ENCODE measurements around the gene C6orf62. TPM values are rescaled to one million over a fixed set of nuclear protein-coding genes. Genes with fewer than 3 reads are reported as not detected.
A peak's percentile ranks its signal among the peaks of the same experiment; 100 is the strongest.

Gene C6orf62
- polyA plus RNA-seq, 2 of the 4 experiments (the other 2 are of a cell fraction), result 66.3 to 73.4 TPM

- TF ChIP-seq POLR2AphosphoS2 (conservative IDR thresholded peaks at IDR 0.05; ENCODE audit: low read length), result 0 out of 2 replicates have a peak, but pooled peaks have one; percentile 69
- peak; percentile 58; the same call in 1 of the 2 replicates for TF ChIP-seq MAX (IDR thresholded peaks at IDR 0.05)
- no peak for TF ChIP-seq MAZ (IDR thresholded peaks at IDR 0.05; ENCODE audit: borderline replicate concordance, low read depth, low read length)
- TF ChIP-seq USF2 (IDR thresholded peaks at IDR 0.05), result no peak
- TF ChIP-seq BHLHE40 (IDR thresholded peaks at IDR 0.05; ENCODE audit: low read depth, low read length), result no peak
- TF ChIP-seq MYC (IDR thresholded peaks at IDR 0.05; ENCODE audit: borderline replicate concordance, low read length), result no peak
- TF ChIP-seq PBX3 (IDR thresholded peaks at IDR 0.05), result no peak
- peak; percentile 83 to 87; a peak in 4 of 5 replicates for TF ChIP-seq EP300 (IDR thresholded peaks at IDR 0.05)
- TF ChIP-seq RAD21 (conservative IDR thresholded peaks at IDR 0.05 in 1 of 2, IDR thresholded peaks at IDR 0.05 in 1 of 2), result no peak
- no peak for TF ChIP-seq SREBF2 (IDR thresholded peaks at IDR 0.05)
- TF ChIP-seq CBX8 (IDR thresholded peaks at IDR 0.05), result no peak
- TF ChIP-seq HEYL (CRISPR knock-in tag; IDR thresholded peaks at IDR 0.05), result 0 out of 2 replicates have a peak, but pooled peaks have one; percentile 56
- peak; percentile 97 for TF ChIP-seq MAFK (IDR thresholded peaks at IDR 0.05; ENCODE audit: partially characterized antibody)
- no peak for TF ChIP-seq HMGXB4 (CRISPR knock-in tag; IDR thresholded peaks at IDR 0.05; ENCODE audit: borderline replicate concordance)
- TF ChIP-seq FOXS1 (CRISPR knock-in tag; IDR thresholded peaks at IDR 0.05), result no peak
- TF ChIP-seq SMC3 (IDR thresholded peaks at IDR 0.05), result no peak
- 0 out of 2 replicates have a peak, but pooled peaks have one; percentile 5 for TF ChIP-seq RARB (CRISPR knock-in tag; IDR thresholded peaks at IDR 0.05)
- TF ChIP-seq HOXB13 (CRISPR knock-in tag; IDR thresholded peaks at IDR 0.05; ENCODE audit: low read depth), result peak; percentile 79; the same call in 1 of the 2 replicates
- TF ChIP-seq RNF2 (IDR thresholded peaks at IDR 0.05; ENCODE audit: borderline replicate concordance, low read depth), result no peak
- TF ChIP-seq EHMT2 (IDR thresholded peaks at IDR 0.05; ENCODE audit: low read depth), result no peak
- TF ChIP-seq PHF8 (IDR thresholded peaks at IDR 0.05; ENCODE audit: borderline replicate concordance, low read depth), result no peak
- no peak for TF ChIP-seq NPAS2 (CRISPR knock-in tag; IDR thresholded peaks at IDR 0.05; ENCODE audit: borderline replicate concordance)
- TF ChIP-seq RCOR1 (IDR thresholded peaks at IDR 0.05; ENCODE audit: low read depth, low read length), result no peak
- no peak for TF ChIP-seq NR3C1 (IDR thresholded peaks at IDR 0.05)
- TF ChIP-seq GATA3 (IDR thresholded peaks at IDR 0.05; ENCODE audit: borderline replicate concordance), result no peak
- TF ChIP-seq E2F6 (IDR thresholded peaks at IDR 0.05; ENCODE audit: borderline replicate concordance, low read depth), result no peak; the same call in 1 of the 2 replicates
- no peak for TF ChIP-seq FOSL2 (IDR thresholded peaks at IDR 0.05)
- TF ChIP-seq FOSL2 (CRISPR knock-in tag; IDR thresholded peaks at IDR 0.05), result peak; percentile 79
- peak; percentile 91 for TF ChIP-seq NFE2L2 (conservative IDR thresholded peaks at IDR 0.05; ENCODE audit: low read length)
- peak; percentile 66; the same call in 1 of the 2 replicates for TF ChIP-seq TP53 (CRISPR knock-in tag; IDR thresholded peaks at IDR 0.05)
- peak; percentile 63; the same call in 1 of the 2 replicates for TF ChIP-seq ZNF302 (CRISPR knock-in tag; IDR thresholded peaks at IDR 0.05)
- TF ChIP-seq ZFP36 (IDR thresholded peaks at IDR 0.05; ENCODE audit: borderline replicate concordance, partially characterized antibody), result no peak
- peak; percentile 61; the same call in 1 of the 3 replicates for TF ChIP-seq BCL3 (IDR thresholded peaks at IDR 0.05)
- 0 out of 2 replicates have a peak, but pooled peaks have one; percentile 22 for TF ChIP-seq EHF (CRISPR knock-in tag; IDR thresholded peaks at IDR 0.05)
- peak; percentile 47; the same call in 1 of the 2 replicates for TF ChIP-seq TFCP2L1 (CRISPR knock-in tag; IDR thresholded peaks at IDR 0.05)
- TF ChIP-seq FOSB (CRISPR knock-in tag; IDR thresholded peaks at IDR 0.05), result no peak
- no peak for TF ChIP-seq HDAC2 (IDR thresholded peaks at IDR 0.05)
- TF ChIP-seq POLR2A (IDR thresholded peaks at IDR 0.05; ENCODE audit: low read length), result no peak
Measured at GRCh38 chr6:24658573-24659560, 60.1 kb downstream of the C6orf62 start (continued).

Measured in A549 (cell line).